Heart left ventricle (tissue), 13 donors: ENCODE data around the gene MAG.

ENCODE experiments used
- POLR2A ChIP-seq, 2 donors: fragments of 450-650 bp; IDR thresholded peaks; one replicate each; pipeline ENCODE4 v1.6.1; 2017; ENCODE audit warnings: antibody characterized with exemption in 2 of 2, mild to moderate bottlenecking in 2 of 2, moderate library complexity in 2 of 2
- TF ChIP-seq, protein P1 (sequence below), 12 donors: fragments of 200-600 bp; sonication (generic) in 4 of 12; IDR thresholded peaks; one replicate each; pipeline versions ENCODE4 v1.5.0 to v1.8.0; 2018 to 2022; ENCODE audit warnings: antibody characterized with exemption in 12 of 12, mild to moderate bottlenecking in 5 of 12
- donor health status: ischemic (EF 13 %, LVEDD 7.1; RV severe dilation, severe dysfunction).
- donor health status: DM: no; HTN: yes; CAD: no.
- donor health status: DM: no; HTN: no; CAD: no.
- donor health status: ischemic (EF 25% LVEDD 6.9; RV normal size, moderate dysfunction).
- donor health status: ischemic (EF 25% LVEDD 5.7; RV mildly dilated, moderate dysfunction).
- donor health status: ischemic (EF 35%, LVEDD 5.7; RV mildly dilated, moderate dysfunction).
- donor health status: nonischemic (EF 11% LVEDD 7.7; RV severe dilation, severe dysfunction).
- donor health status: DM: yes; HTN: yes; CAD: no.
- donor health status: PGD.
- donor health status: ischemic (EF 29% LVEDD 5.4; RV normal size, mild dysfunction).
- donor health status: nonischemic (EF 23%, LVEDD 6.1; RV moderate dilation, normal function).

DNA sequence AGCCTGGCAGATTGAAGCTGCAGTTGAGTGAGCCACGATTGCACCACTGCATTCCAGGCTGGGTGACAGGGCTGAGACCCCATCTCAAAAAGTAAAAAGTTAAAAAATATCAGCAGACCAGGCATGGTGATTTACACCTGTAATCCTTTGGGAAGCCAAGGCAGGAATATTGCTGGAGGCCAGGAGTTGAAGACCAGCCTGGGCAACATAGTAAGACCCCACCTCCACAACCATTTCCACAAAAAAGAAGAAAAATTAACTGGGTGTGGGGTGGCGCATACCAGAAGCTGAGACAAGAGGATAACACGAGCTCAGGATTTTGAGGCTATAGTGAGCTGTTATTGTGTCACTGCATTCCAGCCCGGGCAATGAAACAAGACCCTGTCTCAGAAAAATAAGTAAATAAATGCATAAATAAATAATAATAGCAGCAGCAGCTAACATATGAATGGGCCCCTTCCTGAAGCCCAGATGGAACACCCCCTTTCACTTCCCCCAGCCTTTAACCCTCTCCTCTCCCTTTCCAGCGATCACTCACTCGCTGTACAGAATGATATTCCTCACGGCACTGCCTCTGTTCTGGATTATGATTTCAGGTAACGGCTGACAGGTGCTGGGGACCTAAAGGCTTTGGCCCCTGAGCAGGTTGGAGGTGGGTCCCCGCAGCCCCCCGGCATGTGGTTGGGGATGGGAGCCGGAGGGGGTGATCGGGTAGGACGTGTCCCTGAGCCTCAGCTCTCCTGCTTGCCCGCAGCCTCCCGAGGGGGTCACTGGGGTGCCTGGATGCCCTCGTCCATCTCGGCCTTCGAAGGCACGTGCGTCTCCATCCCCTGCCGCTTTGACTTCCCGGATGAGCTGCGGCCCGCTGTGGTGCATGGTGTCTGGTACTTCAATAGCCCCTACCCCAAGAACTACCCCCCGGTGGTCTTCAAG is 3.2 kb downstream of the MAG start:
- TF ChIP-seq, protein P1, sequence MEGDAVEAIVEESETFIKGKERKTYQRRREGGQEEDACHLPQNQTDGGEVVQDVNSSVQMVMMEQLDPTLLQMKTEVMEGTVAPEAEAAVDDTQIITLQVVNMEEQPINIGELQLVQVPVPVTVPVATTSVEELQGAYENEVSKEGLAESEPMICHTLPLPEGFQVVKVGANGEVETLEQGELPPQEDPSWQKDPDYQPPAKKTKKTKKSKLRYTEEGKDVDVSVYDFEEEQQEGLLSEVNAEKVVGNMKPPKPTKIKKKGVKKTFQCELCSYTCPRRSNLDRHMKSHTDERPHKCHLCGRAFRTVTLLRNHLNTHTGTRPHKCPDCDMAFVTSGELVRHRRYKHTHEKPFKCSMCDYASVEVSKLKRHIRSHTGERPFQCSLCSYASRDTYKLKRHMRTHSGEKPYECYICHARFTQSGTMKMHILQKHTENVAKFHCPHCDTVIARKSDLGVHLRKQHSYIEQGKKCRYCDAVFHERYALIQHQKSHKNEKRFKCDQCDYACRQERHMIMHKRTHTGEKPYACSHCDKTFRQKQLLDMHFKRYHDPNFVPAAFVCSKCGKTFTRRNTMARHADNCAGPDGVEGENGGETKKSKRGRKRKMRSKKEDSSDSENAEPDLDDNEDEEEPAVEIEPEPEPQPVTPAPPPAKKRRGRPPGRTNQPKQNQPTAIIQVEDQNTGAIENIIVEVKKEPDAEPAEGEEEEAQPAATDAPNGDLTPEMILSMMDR (IDR thresholded peaks at IDR 0.05) = no peak
- TF ChIP-seq POLR2A (IDR thresholded peaks at IDR 0.05) = no peak
